MCF 10A (cell line): ENCODE results near the gene TAF3. TPM values are rescaled to one million over a fixed set of nuclear protein-coding genes. Genes with fewer than 3 reads are reported as not detected.

Experiments
- BruUV-seq: library from RNA; stranded (reverse); fragments of 400-500 nt; replicated peaks from 2 replicates; lab custom pipeline; 2021; lab: Mats Ljungman, UMichigan
- CTCF ChIA-PET: fragments of 300-600 bp; sonication (Branson Sonifier 250); formaldehyde crosslinking; extraction: SDS; loops from one replicate; lab custom pipeline; 2021; ENCODE audit warnings: antibody characterized with exemption, inconsistent platforms; lab: Yijun Ruan, JAX
- POLR2A ChIA-PET: fragments of 300-600, 350-650 bp; sonication (Branson Sonifier 250); formaldehyde crosslinking; extraction: SDS; loops from one replicate; lab custom pipeline; 2020; ENCODE audit warnings: antibody characterized with exemption, inconsistent platforms; lab: Yijun Ruan, JAX
- DNase-seq: peaks from one replicate; pipeline ENCODE4 v3.0.0-alpha.2; 2018; ENCODE audit not compliant: unreplicated experiment
- H3K27ac Mint-ChIP-seq: one replicate; pipeline ENCODE4 v1.8.0; 2022; ENCODE audit warnings: mild to moderate bottlenecking, low read depth, mixed read lengths; ENCODE audit not compliant: unreplicated experiment
- H3K27me3 Mint-ChIP-seq: one replicate; pipeline ENCODE4 v1.8.0; 2022; ENCODE audit warnings: mixed read lengths; ENCODE audit not compliant: insufficient read depth, unreplicated experiment
- H3K36me3 Mint-ChIP-seq: one replicate; pipeline ENCODE4 v1.8.0; 2022; ENCODE audit warnings: mild to moderate bottlenecking, moderate library complexity, mixed read lengths; ENCODE audit not compliant: insufficient read depth, unreplicated experiment
- H3K4me1 Mint-ChIP-seq: one replicate; pipeline ENCODE4 v1.8.0; 2022; ENCODE audit warnings: mixed read lengths; ENCODE audit not compliant: insufficient read depth, unreplicated experiment
- H3K4me3 Mint-ChIP-seq: one replicate; pipeline ENCODE4 v1.8.0; 2022; ENCODE audit warnings: mild to moderate bottlenecking, moderate library complexity, mixed read lengths; ENCODE audit not compliant: unreplicated experiment
- H3K9me3 Mint-ChIP-seq: one replicate; pipeline ENCODE4 v1.8.0; 2022; ENCODE audit warnings: mixed read lengths; ENCODE audit not compliant: unreplicated experiment
- CTCF ChIP-seq: fragments of 200-600 bp; IDR thresholded peaks from one replicate; pipeline ENCODE4 v1.8.0; 2022; ENCODE audit warnings: antibody characterized with exemption, mild to moderate bottlenecking; ENCODE audit not compliant: unreplicated experiment
- intact Hi-C: fragments of 100-400 bp; cut with micrococcal nuclease; formaldehyde crosslinking; loops from 2 replicates; pipeline ENCODE4 v1.14.1; 2022
- total RNA-seq: library from RNA; stranded (reverse); gene quantifications from 2 replicates; pipeline ENCODE4 v1.2.3, GENCODE V29; 2022

The TAF3 gene
- total RNA-seq, 1 experiment from 2014 or later, result 9.9 TPM

GRCh38 chr10:7986851-7987250 is 168.5 kb downstream of the TAF3 start:
- intact Hi-C loops, result no loop called here
- no peak overlapping the region for H3K4me3 Mint-ChIP-seq
- peak; percentile 51 for DNase-seq
- ChIA-PET POLR2A (interaction anchor here (0.9 kb wide), 1 partner anchor 26 kb away, joined by 3 read pairs; no protein-coding TSS in a partner anchor), CTCF (no interaction called here)
- peaks cover 16% of the 10 kb centered on the region for H3K4me1 Mint-ChIP-seq
- H3K9me3 Mint-ChIP-seq, result no peaks in the 10 kb centered on the region
- BruUV-seq, result no TSS peak
- no peaks in the 10 kb centered on the region for H3K27me3 Mint-ChIP-seq
- H3K36me3 Mint-ChIP-seq, result peaks cover 7% of the 10 kb centered on the region
- TF ChIP-seq CTCF, result no peak
- no peak overlapping the region for H3K27ac Mint-ChIP-seq

- CTCF ChIA-PET, result no interaction called here
- Mint-ChIP-seq H3K36me3 (peaks cover 7% of the 10 kb centered on the region), H3K4me3 (no peak overlapping the region), H3K27ac (no peak overlapping the region), H3K9me3 (no peaks in the 10 kb centered on the region), H3K4me1 (peaks cover 16% of the 10 kb centered on the region), H3K27me3 (no peaks in the 10 kb centered on the region)
- POLR2A ChIA-PET, result no interaction called here
- TF ChIP-seq CTCF, result no peak
- no TSS peak for BruUV-seq
- no peak for DNase-seq
- intact Hi-C loops, result no loop called here
Observed at GRCh38 chr10:7988989-7989388, 170.7 kb downstream of the TAF3 start.

- H3K9me3 Mint-ChIP-seq, result peaks cover 15% of the 10 kb centered on the region
- CTCF ChIA-PET, result no interaction called here
- intact Hi-C loops, result no loop called here
Observed at GRCh38 chr10:7998831-7999230, 180.5 kb downstream of the TAF3 start.

GRCh38 chr10:8004469-8005000 is 186.2 kb downstream of the TAF3 start:
- DNase-seq, result no peak
- Mint-ChIP-seq H3K27me3 (no peaks in the 10 kb centered on the region), H3K4me3 (no peak overlapping the region), H3K27ac (no peak overlapping the region), H3K36me3 (peaks cover 18% of the 10 kb centered on the region), H3K9me3 (peaks cover 15% of the 10 kb centered on the region), H3K4me1 (no peaks in the 10 kb centered on the region)
- POLR2A ChIA-PET, result no interaction called here
- intact Hi-C loops, result no loop called here
- BruUV-seq, result no TSS peak
- no peak for TF ChIP-seq CTCF
- CTCF ChIA-PET, result no interaction called here

More at GRCh38 chr10:7998831-7999230, 180.5 kb downstream of the TAF3 start:
- Mint-ChIP-seq H3K4me1 (no peaks in the 10 kb centered on the region), H3K4me3 (no peak overlapping the region), H3K27me3 (no peaks in the 10 kb centered on the region), H3K27ac (no peak overlapping the region), H3K36me3 (peaks cover 4% of the 10 kb centered on the region)
- TF ChIP-seq CTCF, result no peak
- no TSS peak for BruUV-seq
- POLR2A ChIA-PET, result no interaction called here
- DNase-seq, result no peak
